ENCODE data around the gene AKNAD1.

DNA sequence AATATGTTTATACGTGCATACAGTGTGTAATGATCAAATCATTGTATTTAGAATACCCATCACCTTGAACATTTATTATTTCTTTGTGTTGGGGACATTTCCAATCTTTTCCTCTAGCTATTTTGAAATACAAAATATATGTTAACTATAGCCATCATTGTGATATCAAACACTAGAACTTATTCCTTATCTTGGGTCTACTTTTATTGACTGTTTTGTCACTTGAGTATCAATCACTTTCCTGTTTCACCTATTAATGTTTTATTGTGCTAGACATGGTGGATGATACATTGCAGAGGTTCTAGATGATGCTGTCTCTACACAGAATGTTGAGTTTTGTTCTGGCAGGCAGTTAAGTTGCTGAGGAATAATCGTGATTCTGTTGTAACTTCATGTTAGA lies 64.5 kb downstream of the AKNAD1 start:
- TF ChIP-seq EZH2 (IDR thresholded peaks at IDR 0.05; ENCODE audit: insufficient read depth, poor library complexity, severe bottlenecking) = no peak
- no peak for TF ChIP-seq EZH2phosphoT487 (IDR thresholded peaks at IDR 0.05; ENCODE audit: insufficient read depth, low read depth)

Measured in GM23248 (cell line).